ENCODE measurements around the gene TMPRSS5.

GRCh38 chr11:113728814-113729213 lies 22.7 kb upstream of the TMPRSS5 start:
- TF ChIP-seq CTCF (IDR thresholded peaks at IDR 0.05): no peak
- no peak for TF ChIP-seq POLR2A (IDR thresholded peaks at IDR 0.05)

Measured in tibial nerve (tissue), 3 donors.